HEK293 (cell line): Measurements from ENCODE around the gene TPRG1.

Experiments used
- CTCF ChIA-PET: fragments of 350-600 bp; formaldehyde crosslinking; extraction: SDS; loops from one replicate; lab custom pipeline; 2021; ENCODE audit warnings: antibody characterized with exemption; lab: Yijun Ruan, JAX
- POLR2A ChIA-PET: fragments of 300-600 bp; formaldehyde crosslinking; extraction: SDS; loops from one replicate; lab custom pipeline; 2020; ENCODE audit warnings: antibody characterized with exemption, inconsistent platforms; lab: Yijun Ruan, JAX
- H3K27ac ChIP-seq: fragments of 200-500 bp; sonication (Bioruptor generic); 2 replicates; pipeline ENCODE4 v1.5.1; 2014; ENCODE audit warnings: low read depth, low read length, control low read depth, inconsistent platforms; ENCODE audit errors: extremely low read depth
- H3K36me3 ChIP-seq, 2 experiments: fragments of 200-500 bp in 1 of 2; sonication (Bioruptor generic) in 1 of 2; 1 replicate in 1 of 2; 2 replicates in 1 of 2; pipeline ENCODE4 v1.5.1; 2014 to 2017; ENCODE audit warnings: inconsistent platforms in 2 of 2, low read length in 2 of 2; ENCODE audit not compliant: control insufficient read depth in 2 of 2, insufficient read depth in 1 of 2
- H3K4me1 ChIP-seq: fragments of 200-500 bp; sonication (Bioruptor generic); 2 replicates; pipeline ENCODE4 v1.5.1; 2014; ENCODE audit warnings: mild to moderate bottlenecking, low read length, inconsistent platforms; ENCODE audit not compliant: control insufficient read depth, insufficient read depth
- H3K4me3 ChIP-seq: 2 replicates; pipeline ENCODE4 v1.5.1; 2011; ENCODE audit warnings: low read depth, mild to moderate bottlenecking, control low read depth, low read length, moderate library complexity
- H3K9me3 ChIP-seq: fragments of 200-500 bp; sonication (Bioruptor generic); 2 replicates; pipeline ENCODE4 v1.5.1; 2014; ENCODE audit warnings: low read depth, low read length, inconsistent platforms; ENCODE audit not compliant: control insufficient read depth, insufficient read depth
- FEZF1 ChIP-seq: fragments of 450-650 bp; formaldehyde crosslinking; IDR thresholded peaks from 2 replicates; pipeline ENCODE4 v1.5.1; 2016; ENCODE audit warnings: missing biosample characterization, missing genetic modification characterization
- GLIS1 ChIP-seq: fragments of 450-650 bp; formaldehyde crosslinking; IDR thresholded peaks from 2 replicates; pipeline ENCODE4 v1.5.1; 2016; ENCODE audit warnings: missing biosample characterization, missing genetic modification characterization
- HOXD13 ChIP-seq: sonication (generic); formaldehyde crosslinking; IDR thresholded peaks from 2 replicates; pipeline ENCODE4 v1.8.0; 2022; ENCODE audit warnings: missing genetic modification reagents, borderline replicate concordance
- KLF10 ChIP-seq: fragments of 450-650 bp; IDR thresholded peaks from 2 replicates; pipeline ENCODE4 v1.5.1; 2018; ENCODE audit warnings: missing biosample characterization, mild to moderate bottlenecking, missing genetic modification characterization
- KLF16 ChIP-seq: fragments of 450-650 bp; formaldehyde crosslinking; IDR thresholded peaks from 2 replicates; pipeline ENCODE4 v1.5.1; 2017; ENCODE audit warnings: missing biosample characterization, missing genetic modification characterization
- REPIN1 ChIP-seq: fragments of 450-650 bp; formaldehyde crosslinking; IDR thresholded peaks from 2 replicates; pipeline ENCODE4 v1.5.1; 2017; ENCODE audit warnings: missing biosample characterization, missing genetic modification characterization, low read depth
- ZBTB1 ChIP-seq: fragments of 450-650 bp; formaldehyde crosslinking; IDR thresholded peaks from 2 replicates; pipeline ENCODE4 v1.5.1; 2016; ENCODE audit warnings: missing biosample characterization, missing genetic modification characterization
- ZNF112 ChIP-seq: fragments of 450-650 bp; formaldehyde crosslinking; IDR thresholded peaks from 2 replicates; pipeline ENCODE4 v1.5.0; 2017; ENCODE audit warnings: missing biosample characterization, missing genetic modification characterization
- ZNF19 ChIP-seq: fragments of 450-650 bp; formaldehyde crosslinking; IDR thresholded peaks from 2 replicates; pipeline ENCODE4; 2016; ENCODE audit warnings: missing biosample characterization, missing genetic modification characterization, low read depth
- ZNF214 ChIP-seq: fragments of 450-650 bp; formaldehyde crosslinking; IDR thresholded peaks from 2 replicates; pipeline ENCODE4 v1.5.1; 2017; ENCODE audit warnings: missing biosample characterization, mild to moderate bottlenecking, missing genetic modification characterization, borderline replicate concordance
- ZNF311 ChIP-seq: fragments of 450-650 bp; formaldehyde crosslinking; IDR thresholded peaks from 2 replicates; pipeline ENCODE4 v1.5.1; 2017; ENCODE audit warnings: missing biosample characterization, missing genetic modification characterization, borderline replicate concordance
- ZNF426 ChIP-seq: fragments of 450-650 bp; formaldehyde crosslinking; IDR thresholded peaks from 2 replicates; pipeline ENCODE4 v1.5.1; 2017; ENCODE audit warnings: missing biosample characterization, missing genetic modification characterization, mild to moderate bottlenecking, inconsistent platforms, moderate library complexity
- ZNF558 ChIP-seq: fragments of 450-650 bp; formaldehyde crosslinking; IDR thresholded peaks from 2 replicates; pipeline ENCODE4 v1.5.1; 2016; ENCODE audit warnings: missing biosample characterization, missing genetic modification characterization
- ZNF621 ChIP-seq: fragments of 450-650 bp; formaldehyde crosslinking; IDR thresholded peaks from 2 replicates; pipeline ENCODE4 v1.5.1; 2017; ENCODE audit warnings: missing biosample characterization, missing genetic modification characterization
- ZNF707 ChIP-seq: fragments of 450-650 bp; formaldehyde crosslinking; IDR thresholded peaks from 2 replicates; pipeline ENCODE4 v1.5.1; 2016; ENCODE audit warnings: missing biosample characterization, missing genetic modification characterization
- TF ChIP-seq, protein P1 (sequence below): fragments of 450-650 bp; formaldehyde crosslinking; IDR thresholded peaks from 2 replicates; pipeline ENCODE4 v1.5.1; 2016; ENCODE audit warnings: missing biosample characterization, missing genetic modification characterization
- TF ChIP-seq, protein P2 (sequence below): fragments of 450-650 bp; formaldehyde crosslinking; IDR thresholded peaks from 2 replicates; pipeline ENCODE4 v1.5.1; 2016; ENCODE audit warnings: missing biosample characterization, missing genetic modification characterization
- TF ChIP-seq, protein P3 (sequence below): fragments of 450-650 bp; formaldehyde crosslinking; IDR thresholded peaks from 2 replicates; pipeline ENCODE4 v1.5.1; 2017; ENCODE audit warnings: missing biosample characterization, mild to moderate bottlenecking, missing genetic modification characterization, moderate library complexity
- TF ChIP-seq, protein P4 (sequence below): fragments of 450-650 bp; formaldehyde crosslinking; IDR thresholded peaks from 2 replicates; pipeline ENCODE4 v1.5.1; 2016; ENCODE audit warnings: missing biosample characterization, missing genetic modification characterization, borderline replicate concordance
- TF ChIP-seq, protein P5 (sequence below): fragments of 450-650 bp; formaldehyde crosslinking; IDR thresholded peaks from 2 replicates; pipeline ENCODE4 v1.5.1; 2016; ENCODE audit warnings: missing biosample characterization, missing genetic modification characterization

The TPRG1 gene

GRCh38 chr3:189334064-189334920 lies 162.5 kb downstream of the TPRG1 start (continued):
- TF ChIP-seq, protein P1, sequence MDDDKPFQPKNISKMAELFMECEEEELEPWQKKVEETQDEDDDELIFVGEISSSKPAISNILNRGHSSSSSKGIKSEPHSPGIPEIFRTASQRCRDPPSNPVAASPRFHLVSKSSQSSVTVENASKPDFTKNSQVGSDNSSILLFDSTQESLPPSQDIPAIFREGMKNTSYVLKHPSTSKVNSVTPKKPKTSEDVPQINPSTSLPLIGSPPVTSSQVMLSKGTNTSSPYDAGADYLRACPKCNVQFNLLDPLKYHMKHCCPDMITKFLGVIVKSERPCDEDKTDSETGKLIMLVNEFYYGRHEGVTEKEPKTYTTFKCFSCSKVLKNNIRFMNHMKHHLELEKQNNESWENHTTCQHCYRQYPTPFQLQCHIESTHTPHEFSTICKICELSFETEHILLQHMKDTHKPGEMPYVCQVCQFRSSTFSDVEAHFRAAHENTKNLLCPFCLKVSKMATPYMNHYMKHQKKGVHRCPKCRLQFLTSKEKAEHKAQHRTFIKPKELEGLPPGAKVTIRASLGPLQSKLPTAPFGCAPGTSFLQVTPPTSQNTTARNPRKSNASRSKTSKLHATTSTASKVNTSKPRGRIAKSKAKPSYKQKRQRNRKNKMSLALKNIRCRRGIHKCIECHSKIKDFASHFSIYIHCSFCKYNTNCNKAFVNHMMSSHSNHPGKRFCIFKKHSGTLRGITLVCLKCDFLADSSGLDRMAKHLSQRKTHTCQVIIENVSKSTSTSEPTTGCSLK, result no peak
- no peak for TF ChIP-seq FEZF1 (tag by site-specific recombination)
- TF ChIP-seq REPIN1, result no peak
- TF ChIP-seq ZNF311 (tag by site-specific recombination), result no peak
- TF ChIP-seq, protein P2, sequence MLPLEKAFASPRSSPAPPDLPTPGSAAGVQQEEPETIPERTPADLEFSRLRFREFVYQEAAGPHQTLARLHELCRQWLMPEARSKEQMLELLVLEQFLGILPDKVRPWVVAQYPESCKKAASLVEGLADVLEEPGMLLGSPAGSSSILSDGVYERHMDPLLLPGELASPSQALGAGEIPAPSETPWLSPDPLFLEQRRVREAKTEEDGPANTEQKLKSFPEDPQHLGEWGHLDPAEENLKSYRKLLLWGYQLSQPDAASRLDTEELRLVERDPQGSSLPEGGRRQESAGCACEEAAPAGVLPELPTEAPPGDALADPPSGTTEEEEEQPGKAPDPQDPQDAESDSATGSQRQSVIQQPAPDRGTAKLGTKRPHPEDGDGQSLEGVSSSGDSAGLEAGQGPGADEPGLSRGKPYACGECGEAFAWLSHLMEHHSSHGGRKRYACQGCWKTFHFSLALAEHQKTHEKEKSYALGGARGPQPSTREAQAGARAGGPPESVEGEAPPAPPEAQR (tag by site-specific recombination), result no peak
- TF ChIP-seq GLIS1 (tag by site-specific recombination), result no peak
- TF ChIP-seq ZNF558 (tag by site-specific recombination), result no peak
- no peak for TF ChIP-seq KLF10 (tag by site-specific recombination)

DNA sequence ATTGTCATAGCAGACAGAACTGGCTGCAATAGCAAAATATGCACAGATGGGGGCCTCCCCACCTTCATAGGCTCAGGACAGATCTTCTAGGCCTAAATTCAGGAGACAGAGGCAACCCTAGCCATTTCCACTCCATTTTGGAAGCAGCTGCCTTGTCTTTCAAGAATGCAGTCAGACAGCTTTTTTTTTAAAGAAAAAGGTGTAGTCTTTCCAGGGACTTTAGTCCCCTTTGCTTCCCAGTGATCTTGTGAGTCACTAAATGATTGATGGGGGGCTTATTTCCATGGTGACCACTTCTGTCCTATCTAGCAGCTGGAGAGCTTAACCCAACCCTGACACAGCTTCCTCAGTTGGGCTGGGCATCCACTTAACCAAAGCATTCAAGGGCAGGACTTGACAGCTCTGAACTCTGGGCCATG lies 165.9 kb downstream of the TPRG1 start:
- H3K4me1 ChIP-seq, result no peaks in the 10 kb centered on the region
- H3K36me3 ChIP-seq, result no peaks in the 10 kb centered on the region
- CTCF ChIA-PET, result no interaction called here
- H3K9me3 ChIP-seq, result no peaks in the 10 kb centered on the region
- POLR2A ChIA-PET, result no interaction called here
- H3K4me3 ChIP-seq, result no peak overlapping the region
- TF ChIP-seq, protein P3, sequence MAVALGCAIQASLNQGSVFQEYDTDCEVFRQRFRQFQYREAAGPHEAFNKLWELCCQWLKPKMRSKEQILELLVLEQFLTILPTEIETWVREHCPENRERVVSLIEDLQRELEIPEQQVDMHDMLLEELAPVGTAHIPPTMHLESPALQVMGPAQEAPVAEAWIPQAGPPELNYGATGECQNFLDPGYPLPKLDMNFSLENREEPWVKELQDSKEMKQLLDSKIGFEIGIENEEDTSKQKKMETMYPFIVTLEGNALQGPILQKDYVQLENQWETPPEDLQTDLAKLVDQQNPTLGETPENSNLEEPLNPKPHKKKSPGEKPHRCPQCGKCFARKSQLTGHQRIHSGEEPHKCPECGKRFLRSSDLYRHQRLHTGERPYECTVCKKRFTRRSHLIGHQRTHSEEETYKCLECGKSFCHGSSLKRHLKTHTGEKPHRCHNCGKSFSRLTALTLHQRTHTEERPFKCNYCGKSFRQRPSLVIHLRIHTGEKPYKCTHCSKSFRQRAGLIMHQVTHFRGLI (tag by site-specific recombination), result no peak
- no peak for TF ChIP-seq ZNF112
- TF ChIP-seq, protein P4, sequence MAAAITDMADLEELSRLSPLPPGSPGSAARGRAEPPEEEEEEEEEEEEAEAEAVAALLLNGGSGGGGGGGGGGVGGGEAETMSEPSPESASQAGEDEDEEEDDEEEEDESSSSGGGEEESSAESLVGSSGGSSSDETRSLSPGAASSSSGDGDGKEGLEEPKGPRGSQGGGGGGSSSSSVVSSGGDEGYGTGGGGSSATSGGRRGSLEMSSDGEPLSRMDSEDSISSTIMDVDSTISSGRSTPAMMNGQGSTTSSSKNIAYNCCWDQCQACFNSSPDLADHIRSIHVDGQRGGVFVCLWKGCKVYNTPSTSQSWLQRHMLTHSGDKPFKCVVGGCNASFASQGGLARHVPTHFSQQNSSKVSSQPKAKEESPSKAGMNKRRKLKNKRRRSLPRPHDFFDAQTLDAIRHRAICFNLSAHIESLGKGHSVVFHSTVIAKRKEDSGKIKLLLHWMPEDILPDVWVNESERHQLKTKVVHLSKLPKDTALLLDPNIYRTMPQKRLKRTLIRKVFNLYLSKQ (tag by site-specific recombination), result no peak
- no peak for TF ChIP-seq ZNF426 (tag by site-specific recombination)
- no peak overlapping the region for H3K27ac ChIP-seq

GRCh38 chr3:189338366-189338765 lies 166.6 kb downstream of the TPRG1 start:
- H3K4me3 ChIP-seq, result no peak overlapping the region
- CTCF ChIA-PET, result interaction anchor here (0.6 kb wide), 1 partner anchor 537 kb away, joined by 5 read pairs; no protein-coding TSS in a partner anchor
- POLR2A ChIA-PET, result no interaction called here
- no peaks in the 10 kb centered on the region for H3K36me3 ChIP-seq
- no peaks in the 10 kb centered on the region for H3K9me3 ChIP-seq
- TF ChIP-seq ZNF621 (no peak), ZNF707 (tag by site-specific recombination) (no peak), ZNF19 (tag by site-specific recombination) (no peak), KLF16 (tag by site-specific recombination) (no peak), ZBTB1 (tag by site-specific recombination) (no peak), ZNF214 (tag by site-specific recombination) (no peak), HOXD13 (CRISPR knock-in tag) (no peak)
- TF ChIP-seq, protein P5, sequence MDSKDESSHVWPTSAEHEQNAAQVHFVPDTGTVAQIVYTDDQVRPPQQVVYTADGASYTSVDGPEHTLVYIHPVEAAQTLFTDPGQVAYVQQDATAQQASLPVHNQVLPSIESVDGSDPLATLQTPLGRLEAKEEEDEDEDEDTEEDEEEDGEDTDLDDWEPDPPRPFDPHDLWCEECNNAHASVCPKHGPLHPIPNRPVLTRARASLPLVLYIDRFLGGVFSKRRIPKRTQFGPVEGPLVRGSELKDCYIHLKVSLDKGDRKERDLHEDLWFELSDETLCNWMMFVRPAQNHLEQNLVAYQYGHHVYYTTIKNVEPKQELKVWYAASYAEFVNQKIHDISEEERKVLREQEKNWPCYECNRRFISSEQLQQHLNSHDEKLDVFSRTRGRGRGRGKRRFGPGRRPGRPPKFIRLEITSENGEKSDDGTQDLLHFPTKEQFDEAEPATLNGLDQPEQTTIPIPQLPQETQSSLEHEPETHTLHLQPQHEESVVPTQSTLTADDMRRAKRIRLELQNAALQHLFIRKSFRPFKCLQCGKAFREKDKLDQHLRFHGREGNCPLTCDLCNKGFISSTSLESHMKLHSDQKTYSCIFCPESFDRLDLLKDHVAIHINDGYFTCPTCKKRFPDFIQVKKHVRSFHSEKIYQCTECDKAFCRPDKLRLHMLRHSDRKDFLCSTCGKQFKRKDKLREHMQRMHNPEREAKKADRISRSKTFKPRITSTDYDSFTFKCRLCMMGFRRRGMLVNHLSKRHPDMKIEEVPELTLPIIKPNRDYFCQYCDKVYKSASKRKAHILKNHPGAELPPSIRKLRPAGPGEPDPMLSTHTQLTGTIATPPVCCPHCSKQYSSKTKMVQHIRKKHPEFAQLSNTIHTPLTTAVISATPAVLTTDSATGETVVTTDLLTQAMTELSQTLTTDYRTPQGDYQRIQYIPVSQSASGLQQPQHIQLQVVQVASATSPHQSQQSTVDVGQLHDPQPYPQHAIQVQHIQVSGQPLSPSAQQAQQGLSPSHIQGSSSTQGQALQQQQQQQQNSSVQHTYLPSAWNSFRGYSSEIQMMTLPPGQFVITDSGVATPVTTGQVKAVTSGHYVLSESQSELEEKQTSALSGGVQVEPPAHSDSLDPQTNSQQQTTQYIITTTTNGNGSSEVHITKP (tag by site-specific recombination), result no peak
- TF ChIP-seq, all 188 proteins: peak for 0
- peaks cover 4% of the 10 kb centered on the region for H3K4me1 ChIP-seq
- H3K27ac ChIP-seq, result no peak overlapping the region
